ENCODE measurements around the gene GASK1A.

Gene GASK1A

DNA sequence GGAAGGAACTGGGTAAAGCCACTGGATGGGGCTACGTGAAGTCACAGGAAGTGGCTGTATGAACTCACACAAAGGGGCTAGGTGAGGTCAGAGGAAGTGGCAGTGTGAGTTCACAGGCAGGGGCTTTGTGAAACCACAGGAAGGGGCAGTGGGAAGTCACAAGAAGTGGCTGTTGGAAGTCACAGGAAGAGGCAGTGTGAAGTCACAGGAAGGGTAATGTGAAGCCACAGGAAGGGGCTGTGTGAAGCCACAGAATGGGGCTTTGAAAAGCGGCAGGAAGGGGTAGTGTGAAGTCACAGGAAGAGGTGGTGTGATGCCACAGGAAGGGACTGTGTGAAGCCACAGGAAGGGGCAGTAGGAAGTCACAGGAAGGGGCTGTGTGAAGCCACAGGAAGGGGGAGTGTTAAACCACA, 34.6 kb downstream of the GASK1A start:
- DNase-seq (ENCODE audit: low read depth): no peak

DNA sequence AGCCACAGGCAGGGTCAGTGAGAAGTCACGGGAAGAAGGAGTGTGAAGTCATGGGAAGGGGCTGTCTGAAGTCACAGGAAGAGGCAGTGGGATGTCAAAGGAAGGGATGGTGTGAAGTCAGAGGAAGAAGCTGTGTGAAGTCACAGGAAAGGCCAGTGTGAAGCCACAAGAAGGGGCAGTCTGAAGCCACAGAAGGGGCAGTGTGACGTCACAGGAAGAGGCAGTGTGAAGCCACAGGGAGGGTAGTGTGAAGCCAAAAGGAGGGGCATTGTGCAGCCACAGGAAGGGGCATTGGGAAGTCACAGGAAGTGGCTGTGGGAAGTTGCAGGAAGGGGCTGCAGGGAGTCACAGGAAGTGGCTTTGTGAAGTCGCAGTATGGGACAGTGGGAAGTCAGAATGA, 35.1 kb downstream of the GASK1A start:
- DNase-seq (ENCODE audit: low read depth): no peak

DNA sequence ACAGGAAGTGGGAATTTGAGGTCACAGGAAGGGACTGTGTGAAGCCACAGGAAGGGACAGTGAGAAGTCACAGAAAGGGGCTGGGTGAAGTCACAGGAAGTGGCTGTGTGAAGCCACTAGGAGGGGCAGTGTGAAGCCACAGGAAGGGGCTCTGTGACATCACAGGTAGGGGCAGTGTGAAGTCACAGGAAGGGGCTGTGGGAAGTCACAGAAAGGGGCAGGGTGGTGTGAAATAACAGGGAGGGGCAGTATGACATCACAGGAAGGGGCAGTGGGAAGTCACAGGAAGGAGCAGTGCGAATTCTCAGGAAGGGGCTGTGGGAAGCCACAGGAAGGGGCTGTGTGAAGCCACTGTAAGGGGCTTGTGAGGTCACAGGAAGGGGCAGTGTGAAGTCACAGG, 35.8 kb downstream of the GASK1A start:
- no peak for DNase-seq (ENCODE audit: low read depth)

GRCh38 chr3:43015572-43015971, 36.5 kb downstream of the GASK1A start:
- no peak for DNase-seq (ENCODE audit: low read depth)

GRCh38 chr3:43015991-43016865, 37.1 kb downstream of the GASK1A start:
- no peak for DNase-seq (ENCODE audit: low read depth)

- DNase-seq (ENCODE audit: low read depth): no peak
These were observed 37.9 kb downstream of the GASK1A start for GRCh38 chr3:43017004-43017403.

DNA sequence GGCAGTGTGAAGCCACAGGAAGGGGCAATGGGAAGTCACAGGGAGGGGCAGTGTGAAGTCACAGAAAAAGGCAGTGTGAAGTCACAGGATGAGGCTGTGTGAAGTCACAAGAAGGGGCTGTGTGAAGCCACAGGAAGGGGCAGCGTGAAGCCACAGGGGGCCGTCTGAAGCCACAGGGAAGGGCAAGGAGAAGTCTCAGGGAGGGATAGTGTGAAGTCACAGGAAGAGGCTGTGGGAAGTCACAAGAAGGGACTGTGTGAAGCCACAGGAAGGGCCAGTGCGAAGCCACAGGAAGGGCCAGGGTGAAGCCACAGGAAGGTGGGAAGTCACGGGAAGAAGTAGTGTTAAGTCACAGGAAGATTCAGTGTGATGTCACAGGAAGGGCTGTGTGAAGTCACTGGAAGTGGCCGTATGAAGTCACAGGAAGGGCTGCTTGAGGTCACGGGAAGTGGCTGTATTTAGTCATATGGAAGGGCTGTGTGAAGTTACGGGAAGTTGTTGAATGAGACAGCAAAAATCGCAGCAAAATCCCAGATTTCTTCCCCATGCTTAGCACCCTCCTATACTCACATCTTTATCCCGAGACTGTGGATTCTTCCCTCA, 38.6 kb downstream of the GASK1A start:
- DNase-seq (ENCODE audit: low read depth): no peak

DNA sequence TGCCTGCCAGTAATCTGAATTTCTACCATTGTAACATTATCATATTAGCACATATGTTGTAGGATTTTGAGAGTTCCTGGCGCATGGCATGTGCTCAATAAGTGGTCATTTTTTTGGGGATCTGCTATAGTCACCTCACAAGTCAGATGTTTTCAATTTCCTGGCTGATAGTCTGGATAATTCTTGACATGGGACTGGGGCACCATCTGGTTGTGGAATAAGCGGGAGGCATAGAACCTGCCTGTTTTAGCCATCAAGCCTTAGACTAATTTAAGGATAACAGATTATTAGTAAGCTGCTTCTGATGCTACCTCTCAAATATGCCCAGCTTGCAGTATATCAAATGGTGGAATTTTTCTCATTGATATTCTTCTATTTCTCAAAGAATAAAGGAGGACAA, 39.1 kb downstream of the GASK1A start:
- DNase-seq (ENCODE audit: low read depth): no peak

DNA sequence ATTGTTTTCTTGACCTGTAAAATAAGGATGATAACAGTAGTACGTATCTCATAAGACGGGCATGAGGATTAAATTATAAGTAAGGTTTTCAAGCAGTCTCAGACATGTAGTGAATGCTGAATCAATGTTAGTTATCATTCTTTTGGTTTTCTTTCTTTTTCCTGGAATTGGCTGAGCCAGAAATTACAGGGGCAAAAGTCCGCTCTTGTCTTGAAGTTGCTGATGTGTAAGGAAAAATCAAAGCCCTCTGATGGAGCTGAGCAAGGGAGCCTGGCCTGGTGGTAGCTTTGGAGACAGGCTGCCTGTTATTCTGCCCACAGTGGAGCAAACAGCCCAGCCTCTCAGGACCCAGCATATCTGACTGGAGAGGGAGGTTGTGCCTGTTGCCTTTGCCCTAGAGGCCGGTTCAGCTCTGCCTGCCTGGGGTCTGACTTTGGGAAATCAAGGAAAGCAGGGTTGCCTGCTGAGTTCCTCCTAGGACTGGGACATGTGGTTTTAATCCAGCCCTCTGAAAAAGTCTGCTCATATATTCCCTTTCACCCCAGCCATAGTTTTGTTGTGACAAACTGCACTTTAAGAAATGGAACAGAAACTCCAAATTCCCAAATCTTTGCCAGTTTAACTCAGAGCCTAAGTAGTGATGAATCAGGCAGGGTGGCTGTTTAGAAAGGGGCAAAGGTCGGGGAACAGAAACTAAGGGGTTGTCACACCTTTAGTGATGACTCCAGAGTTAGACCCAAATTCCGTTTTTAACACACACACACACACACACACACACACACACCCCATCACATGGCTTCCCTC, 40.1 kb downstream of the GASK1A start:
- no peak for DNase-seq (ENCODE audit: low read depth)

- no peak for DNase-seq (ENCODE audit: low read depth)
These were observed 40.7 kb downstream of the GASK1A start for GRCh38 chr3:43019826-43020225.

GRCh38 chr3:43021186-43021585, 42.1 kb downstream of the GASK1A start:
- no peak for DNase-seq (ENCODE audit: low read depth)

GRCh38 chr3:43022121-43022520, 43.0 kb downstream of the GASK1A start:
- no peak for DNase-seq (ENCODE audit: low read depth)

DNA sequence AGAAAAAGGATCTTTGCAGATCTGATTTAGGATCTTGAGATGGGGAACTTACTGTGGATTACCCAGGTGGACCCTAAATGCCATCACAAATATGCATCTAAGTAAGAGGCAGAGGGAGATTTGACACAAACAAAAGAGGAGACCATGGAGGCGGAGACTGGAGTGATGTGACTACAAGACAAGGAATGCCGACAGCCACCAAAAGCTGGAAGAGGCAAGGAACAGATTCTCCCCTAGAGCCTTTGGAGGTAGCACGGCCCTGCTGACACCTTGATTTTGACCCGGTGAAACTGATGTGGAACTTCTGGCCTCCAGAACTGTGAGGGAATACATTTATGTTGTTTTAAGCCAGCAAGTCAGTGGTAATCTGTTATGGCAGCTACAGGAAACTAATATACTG, 44.0 kb downstream of the GASK1A start:
- DNase-seq (ENCODE audit: low read depth): no peak

- DNase-seq (ENCODE audit: low read depth): no peak
These were observed 44.6 kb downstream of the GASK1A start for GRCh38 chr3:43023746-43024145.

DNA sequence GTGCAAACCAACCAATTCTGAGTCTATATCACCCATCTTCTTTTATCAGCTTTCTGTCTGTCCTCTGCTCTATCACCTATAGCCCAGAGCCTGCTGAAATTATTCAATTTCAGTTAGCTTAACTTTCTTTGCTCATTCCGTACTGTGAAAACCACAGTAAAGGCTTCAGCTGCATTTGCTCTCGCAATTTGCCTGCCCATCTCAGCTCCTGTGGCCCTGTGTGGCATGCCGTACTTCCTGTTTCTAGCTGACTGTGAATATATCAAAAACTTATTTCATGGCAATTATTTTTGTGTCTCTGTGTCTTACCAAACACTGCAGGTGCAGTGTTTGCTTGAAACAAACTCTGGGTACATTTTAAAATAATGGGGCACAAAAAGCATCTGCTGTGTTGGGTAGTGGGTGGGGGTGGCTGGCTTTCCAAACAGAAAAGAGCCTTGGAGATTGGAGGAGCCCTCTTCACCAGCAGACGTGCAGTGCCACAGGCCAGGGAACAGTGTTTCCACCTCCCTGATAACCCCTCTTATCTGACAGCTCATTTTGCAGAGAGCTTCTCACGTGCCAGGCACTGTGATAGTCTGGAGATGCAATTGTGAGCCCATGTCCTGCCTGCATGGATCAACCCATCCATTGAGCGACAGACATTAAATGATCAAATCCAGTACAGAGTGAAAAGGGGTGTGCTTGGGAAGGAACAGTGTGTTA, 45.2 kb downstream of the GASK1A start:
- no peak for DNase-seq (ENCODE audit: low read depth)

- no peak for DNase-seq (ENCODE audit: low read depth)
These were observed 46.3 kb downstream of the GASK1A start for GRCh38 chr3:43025423-43025822.

DNA sequence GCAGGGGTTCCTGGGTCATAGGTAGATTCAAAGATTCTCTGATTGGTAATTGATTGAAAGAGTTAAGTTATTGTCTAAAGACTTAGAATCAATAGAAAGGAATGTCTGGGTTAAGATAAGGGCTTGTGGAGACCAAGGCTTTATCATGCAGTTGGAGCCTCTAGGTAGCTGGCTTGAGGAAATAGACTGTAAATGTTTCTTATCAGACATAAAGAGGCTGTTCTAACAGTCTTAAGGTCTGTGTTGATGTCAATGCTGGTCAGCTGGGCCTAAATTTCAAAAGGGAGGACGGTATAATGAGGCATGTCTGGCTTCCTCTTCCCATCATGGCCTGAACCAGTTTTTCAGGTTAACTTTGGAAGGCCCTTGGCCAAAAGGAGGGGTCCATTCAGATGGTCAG, 48.9 kb downstream of the GASK1A start:
- no peak for DNase-seq (ENCODE audit: low read depth)

DNA sequence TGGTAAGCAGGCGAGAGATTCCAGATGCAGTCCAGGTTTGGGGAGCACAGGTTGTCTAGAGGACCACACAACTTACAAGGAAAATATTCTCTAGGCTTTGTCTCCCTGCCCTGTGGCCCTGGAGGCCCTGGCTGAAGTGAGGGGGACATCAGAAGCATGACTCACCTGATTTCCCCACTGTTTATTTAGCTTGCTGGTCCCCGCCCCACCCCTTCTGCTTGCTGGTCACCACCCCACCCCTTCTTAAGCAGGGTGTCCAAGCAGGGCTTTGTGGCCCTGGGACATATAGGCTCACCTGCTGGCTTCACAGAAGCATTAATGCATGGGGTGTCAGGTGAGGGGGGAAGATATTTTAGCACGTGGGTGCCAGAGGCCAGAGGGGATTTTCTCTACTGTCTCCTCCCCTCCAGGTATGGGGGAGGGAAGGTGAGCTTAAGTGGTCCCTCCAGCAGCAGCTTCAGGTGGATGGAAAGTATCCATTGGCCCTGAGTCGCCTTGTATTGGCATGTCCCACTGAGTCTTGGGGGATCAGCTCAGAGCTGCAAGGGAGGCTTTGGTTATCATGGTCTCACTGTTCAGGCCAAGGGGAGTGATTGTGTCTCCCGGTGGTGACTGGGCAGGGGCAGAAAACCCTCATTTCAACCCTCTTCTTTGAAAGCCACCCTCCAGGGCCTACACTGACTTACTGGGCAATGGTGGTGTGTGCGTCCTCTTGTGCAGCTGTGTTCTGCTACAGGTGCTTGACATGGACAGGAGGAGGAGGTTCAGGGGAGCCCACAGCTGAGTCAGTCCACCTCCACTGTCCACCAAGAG, 49.8 kb downstream of the GASK1A start:
- no peak for DNase-seq (ENCODE audit: low read depth)

GRCh38 chr3:43030162-43030935, 51.2 kb downstream of the GASK1A start:
- DNase-seq (ENCODE audit: low read depth): no peak

- no peak for DNase-seq (ENCODE audit: low read depth)
These were observed 52.4 kb downstream of the GASK1A start for GRCh38 chr3:43031485-43031884.

All from HS-5 (cell line).